K562 (cell line): Measurements from ENCODE around the gene ASB13. TPM values are rescaled to one million over a fixed set of nuclear protein-coding genes. Genes with fewer than 3 reads are reported as not detected.

Experiments used
- CC2D1A ChIP-seq: fragments of 450-650 bp; IDR thresholded peaks from 2 replicates; pipeline ENCODE4 v1.6.1; 2017; ENCODE audit warnings: mild to moderate bottlenecking
- CREB3L1 ChIP-seq: fragments of 450-650 bp; IDR thresholded peaks from 2 replicates; pipeline ENCODE4 v1.6.1; 2014; ENCODE audit warnings: low read depth, mild to moderate bottlenecking, moderate library complexity, borderline replicate concordance
- FOXJ3 ChIP-seq: sonication (generic); formaldehyde crosslinking; IDR thresholded peaks from 2 replicates; pipeline ENCODE4 v1.4.0; 2020; ENCODE audit warnings: mild to moderate bottlenecking, missing genetic modification reagents
- KDM2B ChIP-seq: fragments of 250-450 bp; sonication (Bioruptor Pico); IDR thresholded peaks from 2 replicates; pipeline ENCODE4 v1.8.0; 2021; ENCODE audit warnings: mild to moderate bottlenecking, moderate library complexity
- PHB2 ChIP-seq: fragments of 450-650 bp; IDR thresholded peaks from 2 replicates; pipeline ENCODE4 v1.6.1; 2017; ENCODE audit warnings: low read depth
- SAFB ChIP-seq: fragments of 200-400 bp; formaldehyde crosslinking; IDR thresholded peaks from 2 replicates; pipeline ENCODE4 v1.6.1; 2017; ENCODE audit warnings: low read depth, low read length, borderline replicate concordance
- TFAM ChIP-seq: fragments of 250-450 bp; sonication (Bioruptor Pico); conservative IDR thresholded peaks from 2 replicates; pipeline ENCODE4 v1.5.0; 2021; ENCODE audit warnings: mild to moderate bottlenecking, moderate library complexity
- TRIM25 ChIP-seq: fragments of 450-650 bp; IDR thresholded peaks from 2 replicates; pipeline ENCODE4 v1.7.0; 2016; ENCODE audit warnings: borderline replicate concordance
- ZBTB12 ChIP-seq: fragments of 250-450 bp; sonication (Bioruptor Pico); IDR thresholded peaks from 2 replicates; pipeline ENCODE4 v1.4.0; 2020
- ZEB2 ChIP-seq: fragments of 450-650 bp; IDR thresholded peaks from 2 replicates; pipeline ENCODE4 v1.6.1; 2016
- polyA plus RNA-seq, 8 experiments: library from polyadenylated mRNA; depleted of rRNA in 4 of 8; stranded (reverse) in 5 of 8; unstranded in 3 of 8; fragments of >200 nt; fragmentation: Nextera tagmentation in 2 of 8; fragmentation: Illumina TruSeq in 1 of 8; extraction: Ambion mirVana in 2 of 8; extraction: Trizol in 1 of 8; gene quantifications; 2 replicates each; pipeline versions ENCODE4 v1.2.1 to v1.2.3, GENCODE V29; 2011 to 2014; ENCODE audit warnings: inconsistent platforms in 1 of 8, missing spikeins in 1 of 8
- total RNA-seq, 7 experiments: library from RNA; depleted of rRNA in 6 of 7; stranded (reverse); fragments of >200 nt in 6 of 7; fragmentation: Illumina TruSeq in 2 of 7; extraction: Trizol in 2 of 7; gene quantifications; 2 replicates each; pipeline versions ENCODE4 v1.2.1 to v1.2.3, GENCODE V29; 2011 to 2021; ENCODE audit warnings: low replicate concordance in 1 of 7
- TF ChIP-seq, protein P1 (sequence below), 2 experiments: fragments of 450-650 bp in 1 of 2; IDR thresholded peaks; 2 replicates each; pipeline ENCODE4 v1.6.1; 2011 to 2017; ENCODE audit warnings: low read depth in 2 of 2, antibody characterized with exemption in 1 of 2, borderline replicate concordance in 1 of 2, low read length in 1 of 2, mild to moderate bottlenecking in 1 of 2, mixed read lengths in 1 of 2; ENCODE audit not compliant: control insufficient read depth in 1 of 2
- TF ChIP-seq, protein P2 (sequence below): fragments of 150-350 bp; conservative IDR thresholded peaks from 2 replicates; pipeline ENCODE4 v1.6.1; 2014; ENCODE audit warnings: low read length
- TF ChIP-seq, protein P3 (sequence below): fragments of 200-800 bp; sonication (Bioruptor generic); IDR thresholded peaks from 2 replicates; pipeline ENCODE4 v1.6.1; 2017; ENCODE audit warnings: missing genetic modification characterization, missing compliant biosample characterization

The ASB13 gene
- total and polyA plus RNA-seq, 9 of the 15 experiments (the other 6 are each of a cell fraction or from before 2014, with no cell fraction given): 5.2 to 28.8 (median 16.9) TPM

DNA sequence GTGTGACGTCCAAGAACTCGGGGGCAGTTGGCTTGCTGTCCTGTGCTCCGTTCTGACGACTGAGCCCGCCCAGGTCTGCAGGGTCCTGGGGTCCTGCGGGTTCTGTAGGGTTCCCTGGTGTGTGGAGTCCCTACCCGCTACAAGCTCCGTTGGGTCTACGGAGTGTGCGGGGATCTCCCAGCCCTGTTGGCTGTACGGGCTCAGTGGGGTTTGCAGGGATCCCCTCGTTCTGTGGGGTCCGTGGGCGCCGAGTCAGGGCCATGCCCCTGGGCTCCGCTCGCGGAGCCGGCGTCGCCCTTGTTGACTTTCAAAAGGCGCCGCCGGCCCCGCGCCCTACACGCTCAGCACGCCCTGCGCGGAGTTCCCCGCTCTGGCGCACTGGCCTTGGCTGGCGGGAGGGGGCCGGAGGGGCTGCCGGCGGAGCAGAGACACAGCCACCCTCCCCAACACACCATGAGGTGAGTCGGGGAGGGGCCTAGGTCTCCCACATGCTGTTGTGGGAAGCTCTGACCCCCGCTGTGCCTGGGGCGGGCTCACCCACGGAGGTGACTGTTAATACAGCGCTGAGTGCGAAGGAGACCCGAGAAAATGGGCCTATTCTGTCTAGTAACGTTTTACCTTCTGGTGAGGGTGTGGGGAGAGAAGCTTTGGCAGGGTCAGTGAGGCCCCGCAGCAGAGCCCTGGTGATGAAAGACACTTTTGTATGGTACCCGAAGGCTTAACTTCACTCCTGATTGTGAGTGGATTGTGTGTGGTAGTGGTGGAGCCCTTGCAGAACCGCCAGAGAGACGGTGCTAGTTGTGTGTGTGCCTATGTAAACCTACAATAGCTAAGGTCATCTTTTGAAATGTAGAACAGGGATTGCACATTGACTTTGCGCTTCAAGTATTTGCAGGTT, 26.3 kb upstream of the ASB13 start (continued):
- TF ChIP-seq ZBTB12 (CRISPR knock-in tag) (no peak), FOXJ3 (no peak), CC2D1A (no peak), TFAM (no peak), CREB3L1 (peak; percentile 19; the same call in 1 of the 2 replicates), TRIM25 (no peak), ZEB2 (no peak), SAFB (no peak), KDM2B (CRISPR knock-in tag) (peak; percentile 23; the same call in 1 of the 2 replicates), PHB2 (no peak)
- TF ChIP-seq, protein P1, sequence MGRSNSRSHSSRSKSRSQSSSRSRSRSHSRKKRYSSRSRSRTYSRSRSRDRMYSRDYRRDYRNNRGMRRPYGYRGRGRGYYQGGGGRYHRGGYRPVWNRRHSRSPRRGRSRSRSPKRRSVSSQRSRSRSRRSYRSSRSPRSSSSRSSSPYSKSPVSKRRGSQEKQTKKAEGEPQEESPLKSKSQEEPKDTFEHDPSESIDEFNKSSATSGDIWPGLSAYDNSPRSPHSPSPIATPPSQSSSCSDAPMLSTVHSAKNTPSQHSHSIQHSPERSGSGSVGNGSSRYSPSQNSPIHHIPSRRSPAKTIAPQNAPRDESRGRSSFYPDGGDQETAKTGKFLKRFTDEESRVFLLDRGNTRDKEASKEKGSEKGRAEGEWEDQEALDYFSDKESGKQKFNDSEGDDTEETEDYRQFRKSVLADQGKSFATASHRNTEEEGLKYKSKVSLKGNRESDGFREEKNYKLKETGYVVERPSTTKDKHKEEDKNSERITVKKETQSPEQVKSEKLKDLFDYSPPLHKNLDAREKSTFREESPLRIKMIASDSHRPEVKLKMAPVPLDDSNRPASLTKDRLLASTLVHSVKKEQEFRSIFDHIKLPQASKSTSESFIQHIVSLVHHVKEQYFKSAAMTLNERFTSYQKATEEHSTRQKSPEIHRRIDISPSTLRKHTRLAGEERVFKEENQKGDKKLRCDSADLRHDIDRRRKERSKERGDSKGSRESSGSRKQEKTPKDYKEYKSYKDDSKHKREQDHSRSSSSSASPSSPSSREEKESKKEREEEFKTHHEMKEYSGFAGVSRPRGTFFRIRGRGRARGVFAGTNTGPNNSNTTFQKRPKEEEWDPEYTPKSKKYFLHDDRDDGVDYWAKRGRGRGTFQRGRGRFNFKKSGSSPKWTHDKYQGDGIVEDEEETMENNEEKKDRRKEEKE (IDR thresholded peaks at IDR 0.05; ENCODE audit: borderline replicate concordance in 1 of 2, control insufficient read depth in 1 of 2, low read depth in 2 of 2, low read length in 1 of 2): no peak
- TF ChIP-seq, protein P2, sequence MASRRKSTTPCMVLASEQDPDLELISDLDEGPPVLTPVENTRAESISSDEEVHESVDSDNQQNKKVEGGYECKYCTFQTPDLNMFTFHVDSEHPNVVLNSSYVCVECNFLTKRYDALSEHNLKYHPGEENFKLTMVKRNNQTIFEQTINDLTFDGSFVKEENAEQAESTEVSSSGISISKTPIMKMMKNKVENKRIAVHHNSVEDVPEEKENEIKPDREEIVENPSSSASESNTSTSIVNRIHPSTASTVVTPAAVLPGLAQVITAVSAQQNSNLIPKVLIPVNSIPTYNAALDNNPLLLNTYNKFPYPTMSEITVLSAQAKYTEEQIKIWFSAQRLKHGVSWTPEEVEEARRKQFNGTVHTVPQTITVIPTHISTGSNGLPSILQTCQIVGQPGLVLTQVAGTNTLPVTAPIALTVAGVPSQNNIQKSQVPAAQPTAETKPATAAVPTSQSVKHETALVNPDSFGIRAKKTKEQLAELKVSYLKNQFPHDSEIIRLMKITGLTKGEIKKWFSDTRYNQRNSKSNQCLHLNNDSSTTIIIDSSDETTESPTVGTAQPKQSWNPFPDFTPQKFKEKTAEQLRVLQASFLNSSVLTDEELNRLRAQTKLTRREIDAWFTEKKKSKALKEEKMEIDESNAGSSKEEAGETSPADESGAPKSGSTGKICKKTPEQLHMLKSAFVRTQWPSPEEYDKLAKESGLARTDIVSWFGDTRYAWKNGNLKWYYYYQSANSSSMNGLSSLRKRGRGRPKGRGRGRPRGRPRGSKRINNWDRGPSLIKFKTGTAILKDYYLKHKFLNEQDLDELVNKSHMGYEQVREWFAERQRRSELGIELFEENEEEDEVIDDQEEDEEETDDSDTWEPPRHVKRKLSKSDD: no peak
- TF ChIP-seq, protein P3, sequence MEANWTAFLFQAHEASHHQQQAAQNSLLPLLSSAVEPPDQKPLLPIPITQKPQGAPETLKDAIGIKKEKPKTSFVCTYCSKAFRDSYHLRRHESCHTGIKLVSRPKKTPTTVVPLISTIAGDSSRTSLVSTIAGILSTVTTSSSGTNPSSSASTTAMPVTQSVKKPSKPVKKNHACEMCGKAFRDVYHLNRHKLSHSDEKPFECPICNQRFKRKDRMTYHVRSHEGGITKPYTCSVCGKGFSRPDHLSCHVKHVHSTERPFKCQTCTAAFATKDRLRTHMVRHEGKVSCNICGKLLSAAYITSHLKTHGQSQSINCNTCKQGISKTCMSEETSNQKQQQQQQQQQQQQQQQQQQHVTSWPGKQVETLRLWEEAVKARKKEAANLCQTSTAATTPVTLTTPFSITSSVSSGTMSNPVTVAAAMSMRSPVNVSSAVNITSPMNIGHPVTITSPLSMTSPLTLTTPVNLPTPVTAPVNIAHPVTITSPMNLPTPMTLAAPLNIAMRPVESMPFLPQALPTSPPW (CRISPR knock-in tag): peak; percentile 83
